Sciatic nerve (tissue), 2 donors: ENCODE data around the gene PCSK6. TPM values are rescaled to one million over a fixed set of nuclear protein-coding genes. Genes with fewer than 3 reads are reported as not detected.
A peak's percentile ranks its signal among the peaks of the same experiment; 100 is the strongest.

Source experiments
- ATAC-seq: fragments of 200-7000 bp; cut with Tn5 transposase; one replicate; pipeline ENCODE4 v1.9.1; 2020; ENCODE audit warnings: mild to moderate bottlenecking, moderate library complexity
- DNase-seq: peaks from one replicate; pipeline ENCODE4 v3.0.0-alpha.2; 2020; ENCODE audit warnings: low spot score
- intact Hi-C: fragments of 100-400 bp; cut with DNase I; formaldehyde crosslinking; loops from one replicate; pipeline ENCODE4 v1.14.2; 2022
- total RNA-seq: library from RNA; stranded (reverse); fragmentation: NEBNext Ultra II Directional; extraction: Animal tissue kit (Norgen Biotek cat#: 25700); gene quantifications from one replicate; pipeline ENCODE4 v1.2.1, GENCODE V29; 2021
- donor health status: DM: no; HTN: no; CAD: no.
- donor health status: DM: no; HTN: no; CAD: no.

Gene PCSK6
- total RNA-seq, 1 donor from 2014 or later: 13.9 TPM

GRCh38 chr15:101398247-101398646 is 91.3 kb downstream of the PCSK6 start:
- intact Hi-C loops: no loop called here
- no peak for ATAC-seq
- DNase-seq: no peak

GRCh38 chr15:101397521-101398003 is 91.9 kb downstream of the PCSK6 start:
- intact Hi-C loops: no loop called here
- ATAC-seq: no peak
- no peak for DNase-seq

GRCh38 chr15:101396484-101397261 is 92.8 kb downstream of the PCSK6 start:
- intact Hi-C loops: no loop called here
- DNase-seq (no peak), ATAC-seq (no peak)

GRCh38 chr15:101394654-101395053 is 94.9 kb downstream of the PCSK6 start:
- ATAC-seq: no peak
- DNase-seq: no peak
- intact Hi-C loops: no loop called here

- intact Hi-C loops: no loop called here
- ATAC-seq (no peak), DNase-seq (no peak)
Observed at GRCh38 chr15:101394056-101394630, 95.4 kb downstream of the PCSK6 start.

GRCh38 chr15:101393172-101393571 is 96.3 kb downstream of the PCSK6 start:
- DNase-seq: no peak
- no peak for ATAC-seq
- intact Hi-C loops: no loop called here

GRCh38 chr15:101391981-101392640 is 97.4 kb downstream of the PCSK6 start:
- ATAC-seq (no peak), DNase-seq (no peak)
- intact Hi-C loops: no loop called here

GRCh38 chr15:101391431-101391830 is 98.1 kb downstream of the PCSK6 start:
- ATAC-seq (no peak), DNase-seq (no peak)
- intact Hi-C loops: no loop called here

- intact Hi-C loops: no loop called here
- no peak for DNase-seq
- ATAC-seq: no peak
Observed at GRCh38 chr15:101390462-101390861, 99.0 kb downstream of the PCSK6 start.

GRCh38 chr15:101390060-101390459 is 99.4 kb downstream of the PCSK6 start:
- DNase-seq: no peak
- no peak for ATAC-seq
- intact Hi-C loops: no loop called here

GRCh38 chr15:101389362-101389761 is 100.1 kb downstream of the PCSK6 start:
- DNase-seq (no peak), ATAC-seq (no peak)
- intact Hi-C loops: no loop called here

GRCh38 chr15:101388046-101388445 is 101.5 kb downstream of the PCSK6 start:
- ATAC-seq: no peak
- DNase-seq: no peak
- intact Hi-C loops: no loop called here

GRCh38 chr15:101387574-101387973 is 101.9 kb downstream of the PCSK6 start:
- intact Hi-C loops: no loop called here

GRCh38 chr15:101386967-101387366 is 102.5 kb downstream of the PCSK6 start:
- ATAC-seq (no peak), DNase-seq (peak; percentile 25)
- intact Hi-C loops: no loop called here

More at GRCh38 chr15:101387574-101387973, 101.9 kb downstream of the PCSK6 start:
- DNase-seq (no peak), ATAC-seq (no peak)

- intact Hi-C loops: no loop called here
- ATAC-seq (no peak), DNase-seq (peak; percentile 39)
Observed at GRCh38 chr15:101386006-101386405, 103.5 kb downstream of the PCSK6 start.

- intact Hi-C loops: no loop called here
- peak; percentile 47 for DNase-seq
- no peak for ATAC-seq
Observed at GRCh38 chr15:101384276-101384675, 105.2 kb downstream of the PCSK6 start.

GRCh38 chr15:101382544-101382943 is 107.0 kb downstream of the PCSK6 start:
- intact Hi-C loops: no loop called here

GRCh38 chr15:101381671-101382212 is 107.8 kb downstream of the PCSK6 start:
- intact Hi-C loops: no loop called here
- DNase-seq: peak; percentile 26
- ATAC-seq: no peak

More at GRCh38 chr15:101382544-101382943, 107.0 kb downstream of the PCSK6 start:
- peak; percentile 5 for DNase-seq
- ATAC-seq: no peak

- ATAC-seq: no peak
- intact Hi-C loops: no loop called here
- peak; percentile 28 for DNase-seq
Observed at GRCh38 chr15:101380146-101380545, 109.4 kb downstream of the PCSK6 start.

- DNase-seq (peak; percentile 25), ATAC-seq (no peak)
- intact Hi-C loops: loop anchor here (10.0 kb wide), 1 partner anchor 115 kb away; no protein-coding TSS in a partner anchor
Observed at GRCh38 chr15:101379647-101380046, 109.9 kb downstream of the PCSK6 start.
